Duodenal mucosa (tissue), 2 donors: ENCODE results near the gene PRDX2.

ENCODE experiments used
- H3K27ac ChIP-seq: one replicate; pipeline ENCODE4 v1.7.0; 2013; ENCODE audit warnings: low read depth, low read length
- H3K27me3 ChIP-seq, 2 donors: one replicate each; pipeline ENCODE4 v1.7.0; 2013; ENCODE audit warnings: low read length in 2 of 2, control low read depth in 1 of 2; ENCODE audit not compliant: insufficient read depth in 2 of 2, control insufficient read depth in 1 of 2
- H3K36me3 ChIP-seq, 2 donors: one replicate each; pipeline ENCODE4 v1.7.0; 2013; ENCODE audit warnings: low read length in 2 of 2, control low read depth in 1 of 2; ENCODE audit not compliant: insufficient read depth in 2 of 2, control insufficient read depth in 1 of 2
- H3K4me1 ChIP-seq, 2 donors: one replicate each; pipeline ENCODE4 v1.7.0; 2013; ENCODE audit warnings: low read length in 2 of 2, control low read depth in 1 of 2; ENCODE audit not compliant: insufficient read depth in 2 of 2, control insufficient read depth in 1 of 2
- H3K4me3 ChIP-seq, 2 donors: one replicate each; pipeline ENCODE4 v1.7.0; 2013; ENCODE audit warnings: low read length in 2 of 2, low read depth in 1 of 2
- H3K9ac ChIP-seq, 2 donors: one replicate each; pipeline ENCODE4 v1.7.0; 2013; ENCODE audit warnings: low read length in 2 of 2, low read depth in 1 of 2
- H3K9me3 ChIP-seq, 2 donors: one replicate each; pipeline ENCODE4 v1.7.0; 2013; ENCODE audit warnings: low read length in 2 of 2, control low read depth in 1 of 2; ENCODE audit not compliant: control insufficient read depth in 1 of 2

Gene PRDX2

GRCh38 chr19:12838886-12839756 lies 37.5 kb upstream of the PRDX2 start:
- Histone ChIP-seq H3K9ac (no peak overlapping the region), H3K4me3 (no peak overlapping the region), H3K27me3 (peaks cover 75 to 83% of the 10 kb centered on the region in 2 donors), H3K36me3 (no peaks in the 10 kb centered on the region), H3K27ac (no peak overlapping the region), H3K9me3 (no peaks in the 10 kb centered on the region), H3K4me1 (peaks cover 8 to 16% of the 10 kb centered on the region in 2 donors)

- Histone ChIP-seq H3K9ac (no peak within 1 kb of the TSS), H3K27me3 (peaks cover 77 to 83% of the 10 kb centered on the region in 2 donors), H3K4me1 (peaks cover 9 to 17% of the 10 kb centered on the region in 2 donors), H3K36me3 (no peaks in the 10 kb centered on the region), H3K9me3 (no peaks in the 10 kb centered on the region), H3K27ac (no peak within 1 kb of the TSS), H3K4me3 (no peak within 1 kb of the TSS)
Observed at GRCh38 chr19:12838182-12838885, 36.7 kb upstream of the PRDX2 start, which contains the start of gene MAST1. MAST1 (plus strand) TSS chr19:12838515; CDS start chr19:12838573, 58 bp downstream.

- H3K9me3 ChIP-seq, result no peaks in the 10 kb centered on the region
- peaks cover 11 to 27% of the 10 kb centered on the region in 2 donors for H3K4me1 ChIP-seq
Observed at GRCh38 chr19:12837225-12837624, 35.6 kb upstream of the PRDX2 start.

GRCh38 chr19:12836529-12836863 lies 34.9 kb upstream of the PRDX2 start:
- Histone ChIP-seq H3K9me3 (no peaks in the 10 kb centered on the region), H3K27me3 (peaks cover 82 to 87% of the 10 kb centered on the region in 2 donors), H3K36me3 (no peaks in the 10 kb centered on the region), H3K27ac (no peak overlapping the region), H3K4me1 (peaks cover 11 to 27% of the 10 kb centered on the region in 2 donors), H3K9ac (no peak overlapping the region), H3K4me3 (no peak overlapping the region)

More at GRCh38 chr19:12837225-12837624, 35.6 kb upstream of the PRDX2 start:
- Histone ChIP-seq H3K36me3 (no peaks in the 10 kb centered on the region), H3K27ac (no peak overlapping the region), H3K4me3 (no peak overlapping the region), H3K27me3 (peaks cover 82 to 87% of the 10 kb centered on the region in 2 donors), H3K9ac (no peak overlapping the region)

- H3K4me1 ChIP-seq, result peaks cover 3 to 22% of the 10 kb centered on the region in 2 donors
- H3K27me3 ChIP-seq, result peaks cover 79 to 85% of the 10 kb centered on the region in 2 donors
Observed at GRCh38 chr19:12834976-12835757, 33.6 kb upstream of the PRDX2 start.

GRCh38 chr19:12834566-12834943 lies 33.0 kb upstream of the PRDX2 start, which contains the start of gene RTBDN:
RTBDN (minus strand) TSS chr19:12834579; CDS start chr19:12829979, 4,600 bp downstream.
- no peak within 1 kb of the TSS for H3K9ac ChIP-seq
- H3K36me3 ChIP-seq, result no peaks in the 10 kb centered on the region
- peak within 1 kb of the TSS; percentile 14 to 51 for H3K4me3 ChIP-seq
- no peak within 1 kb of the TSS for H3K27ac ChIP-seq
- H3K9me3 ChIP-seq, result no peaks in the 10 kb centered on the region
- peaks cover 3 to 22% of the 10 kb centered on the region in 2 donors for H3K4me1 ChIP-seq
- peaks cover 78 to 83% of the 10 kb centered on the region in 2 donors for H3K27me3 ChIP-seq

More at GRCh38 chr19:12834976-12835757, 33.6 kb upstream of the PRDX2 start:
- Histone ChIP-seq H3K9me3 (no peaks in the 10 kb centered on the region), H3K4me3 (no peak overlapping the region), H3K36me3 (no peaks in the 10 kb centered on the region), H3K9ac (no peak overlapping the region), H3K27ac (no peak overlapping the region)

- Histone ChIP-seq H3K27ac (no peak overlapping the region), H3K9ac (no peak overlapping the region), H3K36me3 (no peaks in the 10 kb centered on the region), H3K4me1 (peaks cover 3 to 22% of the 10 kb centered on the region in 2 donors), H3K27me3 (peaks cover 72 to 77% of the 10 kb centered on the region in 2 donors), H3K9me3 (no peaks in the 10 kb centered on the region), H3K4me3 (peak overlapping the region; percentile 14 to 51)
Observed at GRCh38 chr19:12833738-12834565, 32.4 kb upstream of the PRDX2 start.

- Histone ChIP-seq H3K27ac (no peak overlapping the region), H3K9me3 (no peaks in the 10 kb centered on the region), H3K4me1 (peaks cover 9 to 21% of the 10 kb centered on the region in 2 donors), H3K36me3 (no peaks in the 10 kb centered on the region), H3K4me3 (no peak overlapping the region), H3K27me3 (peaks cover 73 to 74% of the 10 kb centered on the region in 2 donors), H3K9ac (no peak overlapping the region)
Observed at GRCh38 chr19:12833418-12833737, 31.8 kb upstream of the PRDX2 start.

- no peaks in the 10 kb centered on the region for H3K9me3 ChIP-seq
- no peak overlapping the region for H3K27ac ChIP-seq
- H3K4me1 ChIP-seq, result peaks cover 11 to 19% of the 10 kb centered on the region in 2 donors
- H3K36me3 ChIP-seq, result no peaks in the 10 kb centered on the region
- H3K27me3 ChIP-seq, result peaks cover 37 to 42% of the 10 kb centered on the region in 2 donors
- no peak overlapping the region for H3K9ac ChIP-seq
- H3K4me3 ChIP-seq, result peak overlapping the region; percentile 36 to 43
Observed at GRCh38 chr19:12828494-12828893, 26.9 kb upstream of the PRDX2 start.
